NCI-H345 treated with DMSO at 0.1 percent for 48 hours (cell line): Measurements from ENCODE around the gene GMFB.

ENCODE experiments used
- DNase-seq: peaks from one replicate; lab custom pipeline; 2025; ENCODE audit not compliant: unreplicated experiment; lab: John Stamatoyannopoulos, UW

Gene GMFB

GRCh38 chr14:54488646-54489317 lies at the start of gene GMFB:
TSS of gene GMFB (minus strand) at chr14:54488980. CDS start at chr14:54488927, 53 bp downstream.
- peak; percentile 63 for DNase-seq

GRCh38 chr14:54538055-54538454 lies 49.3 kb upstream of the GMFB start:
- DNase-seq = no peak

- no peak for DNase-seq
Observed at GRCh38 chr14:54537651-54538050, 48.9 kb upstream of the GMFB start.

GRCh38 chr14:54535646-54536045 lies 46.9 kb upstream of the GMFB start:
- DNase-seq = no peak

GRCh38 chr14:54535126-54535525 lies 46.3 kb upstream of the GMFB start:
- DNase-seq = no peak

DNA sequence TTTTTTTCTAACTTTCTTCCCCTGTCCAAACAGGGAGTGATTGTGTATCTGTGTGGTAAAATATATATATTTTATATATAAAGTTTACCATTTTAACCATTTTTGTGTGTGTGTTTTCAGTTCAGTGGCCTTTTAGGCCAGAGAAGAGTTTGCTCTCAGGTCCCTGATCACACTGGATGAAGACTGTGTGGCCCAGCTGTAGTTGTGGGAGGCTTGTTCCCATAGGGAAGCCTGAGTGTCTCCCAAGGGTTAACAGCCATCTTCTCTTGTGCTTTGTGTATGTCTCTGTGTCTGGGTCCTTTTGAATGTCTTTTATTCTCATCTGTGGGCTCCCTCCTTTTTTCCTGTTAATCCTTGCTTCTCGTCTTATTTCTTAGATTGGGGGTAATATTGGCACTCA lies 44.3 kb upstream of the GMFB start:
- DNase-seq = no peak

DNA sequence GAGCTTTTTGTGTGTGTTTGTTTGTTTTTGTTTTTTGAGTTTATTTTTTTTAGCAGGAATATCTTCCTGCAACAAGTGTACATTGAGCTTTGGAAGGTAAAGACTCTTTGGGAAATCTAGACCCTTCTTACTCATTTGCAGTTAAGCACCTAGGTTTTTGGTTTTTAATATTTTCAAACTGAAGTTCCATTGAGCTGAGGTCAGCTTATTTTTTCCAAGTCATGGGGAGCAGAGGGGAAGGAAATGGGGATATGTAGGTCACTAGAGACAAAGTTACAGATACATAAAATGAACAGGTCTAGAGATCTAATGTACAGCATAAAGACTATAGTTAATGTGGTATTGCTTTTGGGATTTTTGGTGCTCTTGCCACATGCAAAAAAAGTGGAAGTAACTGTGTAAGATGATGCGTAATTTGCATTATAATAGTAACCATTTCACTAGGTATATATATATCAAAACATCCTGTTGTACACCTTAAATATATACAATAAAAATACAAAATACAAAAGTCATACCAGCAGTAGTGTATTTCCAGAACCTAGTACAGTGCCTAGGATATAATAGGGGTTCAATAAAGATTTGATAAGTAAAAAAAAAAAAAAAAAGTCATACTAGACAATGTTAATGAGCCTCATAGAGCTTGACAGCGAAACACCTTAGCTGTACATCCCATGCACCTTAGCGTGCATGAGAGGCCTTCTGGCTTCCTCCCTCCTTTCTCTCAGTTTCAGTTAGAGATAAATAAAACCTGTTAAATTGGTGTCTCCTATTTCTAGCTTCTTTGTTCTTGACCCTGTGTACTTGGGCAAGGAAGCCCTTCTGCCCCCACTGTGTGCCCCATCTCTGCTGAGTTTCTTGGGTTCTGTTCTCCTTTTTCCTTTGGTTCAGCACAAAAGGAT lies 43.6 kb upstream of the GMFB start:
- no peak for DNase-seq

GRCh38 chr14:54529811-54530210 lies 41.0 kb upstream of the GMFB start:
- no peak for DNase-seq

- no peak for DNase-seq
Observed at GRCh38 chr14:54528973-54529372, 40.2 kb upstream of the GMFB start.

DNA sequence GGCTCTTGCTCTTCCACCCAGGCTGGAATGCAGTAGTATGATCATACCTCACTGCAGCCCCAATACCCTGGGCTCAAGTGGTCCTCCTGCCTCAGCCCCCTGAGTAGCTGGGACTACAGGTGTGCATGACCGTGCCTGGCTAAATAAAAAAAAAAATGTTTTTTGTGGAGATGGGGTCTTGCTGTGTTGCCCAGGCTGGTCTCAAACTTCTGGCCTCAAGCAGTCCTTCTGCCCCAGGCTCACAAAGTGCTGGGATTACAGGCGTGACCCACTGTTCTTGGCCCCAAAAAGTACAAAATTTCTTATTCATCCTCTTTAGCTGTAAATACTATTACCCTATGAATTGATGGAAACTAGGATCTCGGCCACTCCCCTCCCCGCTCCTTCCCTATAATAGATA lies 35.6 kb upstream of the GMFB start:
- no peak for DNase-seq

DNA sequence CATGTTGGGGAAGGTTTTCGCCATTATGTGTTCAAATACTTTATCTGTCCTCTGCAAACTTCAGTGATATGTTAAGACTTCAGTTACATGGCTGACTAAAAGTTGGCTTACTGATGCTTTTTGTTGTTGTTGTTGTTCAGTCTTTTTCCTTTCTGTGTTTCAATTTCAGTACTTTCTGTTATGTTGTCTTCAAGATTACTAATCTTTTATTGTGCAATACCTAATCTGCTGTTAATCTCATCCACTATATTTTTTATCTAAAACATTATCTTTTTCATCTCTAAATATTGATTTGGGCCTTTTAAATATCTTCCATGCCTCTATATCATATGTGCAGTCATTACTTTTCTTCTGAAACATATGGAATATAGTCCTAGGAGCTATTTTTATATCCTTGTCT lies 27.9 kb upstream of the GMFB start:
- DNase-seq = no peak

- no peak for DNase-seq
Observed at GRCh38 chr14:54515670-54516069, 26.9 kb upstream of the GMFB start.

- no peak for DNase-seq
Observed at GRCh38 chr14:54512393-54512792, 23.6 kb upstream of the GMFB start.

DNA sequence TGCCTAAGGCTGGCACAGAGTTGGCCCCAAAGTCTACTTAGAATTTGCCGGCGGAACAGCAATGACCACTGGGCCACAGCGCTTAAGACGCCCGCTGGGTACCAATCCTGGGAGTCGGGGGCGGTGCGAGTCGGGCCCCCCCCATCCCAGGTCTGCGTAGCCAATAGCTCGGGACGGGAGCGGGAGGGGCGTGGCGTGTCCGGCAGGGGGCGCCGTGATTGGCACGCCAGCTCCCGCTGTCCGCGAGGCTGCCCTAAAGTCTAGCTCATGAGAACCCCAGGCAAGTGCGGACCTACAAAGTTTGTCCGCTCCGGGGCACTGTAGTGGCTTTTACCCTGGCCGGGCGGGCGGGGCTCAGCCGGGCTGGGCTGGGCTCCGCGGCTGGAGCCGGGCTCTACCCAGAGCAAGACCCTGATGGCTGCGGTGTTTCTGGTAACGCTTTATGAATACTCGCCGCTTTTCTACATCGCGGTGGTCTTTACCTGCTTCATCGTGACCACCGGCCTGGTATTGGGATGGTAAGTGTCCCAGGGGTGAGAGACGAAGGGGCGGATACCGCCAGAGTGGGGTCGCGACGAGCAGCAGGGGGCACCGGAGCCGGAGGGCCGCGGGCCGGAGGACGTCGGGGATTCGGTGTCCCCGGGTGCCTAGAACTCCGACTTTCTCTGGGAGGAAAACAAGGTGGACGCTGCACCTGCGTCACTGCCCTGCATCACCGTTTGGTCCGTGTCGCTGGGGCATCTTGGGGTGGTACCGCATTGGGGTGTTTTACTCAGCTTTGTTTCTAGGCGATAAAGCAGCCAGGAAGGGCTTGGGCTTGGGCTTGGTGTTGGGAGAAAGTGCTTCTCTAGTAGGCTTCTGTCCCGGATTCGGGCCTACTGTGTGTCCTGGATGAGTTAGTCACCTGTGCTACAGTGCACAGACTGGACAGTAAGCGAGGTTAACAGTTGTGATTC lies 21.0 kb upstream of the GMFB start, which contains the start of gene CGRRF1:
Gene CGRRF1 (plus strand): TSS at position 361 of the 956 bp plus-strand sequence. CDS start 54 bp downstream, at position 415.
- peak; percentile 92 for DNase-seq

GRCh38 chr14:54503486-54503885 lies 14.7 kb upstream of the GMFB start:
- no peak for DNase-seq

DNA sequence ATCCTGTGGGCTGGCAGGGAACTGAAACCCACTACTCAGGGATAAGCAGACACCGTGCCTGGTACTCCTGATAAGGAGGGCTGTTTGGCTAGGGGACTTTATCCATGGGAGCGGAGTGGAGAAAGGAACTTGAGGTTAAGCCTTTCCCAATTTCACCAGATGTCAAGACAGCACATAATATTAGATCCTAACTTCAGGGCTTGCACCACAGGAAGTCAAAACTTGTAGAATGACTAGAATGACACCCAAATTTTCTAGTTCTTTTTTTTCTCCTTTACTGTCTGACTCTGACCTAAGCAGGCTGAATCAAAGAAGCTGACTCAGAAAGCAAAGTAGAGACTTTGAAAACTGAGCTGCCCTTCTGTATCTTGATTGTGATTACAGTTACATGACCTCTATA lies 13.8 kb upstream of the GMFB start:
- no peak for DNase-seq

GRCh38 chr14:54501480-54501879 lies 12.7 kb upstream of the GMFB start:
- DNase-seq = no peak

DNA sequence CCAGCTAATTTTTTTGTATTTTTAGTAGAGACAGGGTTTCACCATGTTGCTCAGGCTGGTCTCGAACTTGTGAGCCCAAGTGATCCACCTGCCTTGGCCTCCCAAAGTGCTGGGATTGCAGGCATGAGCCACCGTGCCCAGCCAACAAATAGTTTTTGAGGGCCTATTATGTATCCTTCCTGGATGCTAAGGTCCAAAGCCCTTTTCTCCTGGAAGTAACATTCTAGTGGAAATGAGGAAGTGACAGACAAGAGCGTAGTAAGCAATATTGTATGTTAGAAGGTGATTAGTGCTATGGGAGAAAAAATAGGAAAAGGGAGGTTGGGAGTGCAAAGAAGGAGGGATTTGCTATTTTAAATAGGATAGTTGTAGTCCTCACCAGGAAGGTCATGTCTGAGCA lies 12.0 kb upstream of the GMFB start:
- DNase-seq = no peak

- DNase-seq = no peak
Observed at GRCh38 chr14:54498579-54498978, 9.8 kb upstream of the GMFB start.

- DNase-seq = no peak
Observed at GRCh38 chr14:54498095-54498531, 9.3 kb upstream of the GMFB start.

- no peak for DNase-seq
Observed at GRCh38 chr14:54497224-54497623, 8.4 kb upstream of the GMFB start.
